Trophoblast cell (in vitro differentiated cells and primary cell): Measurements from ENCODE around the gene SLC25A10.

Source experiments
- DNase-seq, 2 donors: peaks; one replicate each; pipeline ENCODE4 v3.0.0-alpha.2; 2016
- H2AFZ ChIP-seq: 2 replicates; pipeline ENCODE4 v1.6.1; 2013; ENCODE audit warnings: low read length, moderate library complexity, mild to moderate bottlenecking; ENCODE audit not compliant: insufficient read depth, poor library complexity
- H2AK5ac ChIP-seq: 2 replicates; pipeline ENCODE4 v1.6.1; 2013; ENCODE audit warnings: mild to moderate bottlenecking, low read length
- H2BK120ac ChIP-seq: 2 replicates; pipeline ENCODE4 v1.6.1; 2013; ENCODE audit warnings: low read length, mild to moderate bottlenecking, moderate library complexity; ENCODE audit not compliant: insufficient read depth, poor library complexity
- H2BK12ac ChIP-seq: 2 replicates; pipeline ENCODE4 v1.6.1; 2013; ENCODE audit warnings: mild to moderate bottlenecking, low read length, moderate library complexity
- H2BK5ac ChIP-seq: 2 replicates; pipeline ENCODE4 v1.6.1; 2013; ENCODE audit warnings: low read length, low read depth, moderate library complexity, mild to moderate bottlenecking; ENCODE audit not compliant: poor library complexity
- H3K14ac ChIP-seq: 2 replicates; pipeline ENCODE4 v1.6.1; 2013; ENCODE audit warnings: mild to moderate bottlenecking, low read length
- H3K18ac ChIP-seq: 2 replicates; pipeline ENCODE4 v1.6.1; 2013; ENCODE audit warnings: mild to moderate bottlenecking, low read length
- H3K23ac ChIP-seq: 2 replicates; pipeline ENCODE4 v1.6.1; 2013; ENCODE audit warnings: low read length
- H3K27ac ChIP-seq: 2 replicates; pipeline ENCODE4 v1.5.1; 2013; ENCODE audit warnings: low read depth, mild to moderate bottlenecking, inconsistent platforms, low read length, moderate library complexity
- H3K27me3 ChIP-seq: 2 replicates; pipeline ENCODE4 v1.6.1; 2013; ENCODE audit warnings: inconsistent platforms, mild to moderate bottlenecking, low read length, moderate library complexity; ENCODE audit not compliant: insufficient read depth
- H3K36me3 ChIP-seq, 2 experiments: 1 replicate in 1 of 2; 2 replicates in 1 of 2; pipeline ENCODE4 v1.6.1; 2013; ENCODE audit warnings: low read length in 2 of 2, mild to moderate bottlenecking in 2 of 2, moderate library complexity in 1 of 2; ENCODE audit not compliant: insufficient read depth in 2 of 2, control insufficient read depth in 1 of 2
- H3K4ac ChIP-seq: 2 replicates; pipeline ENCODE4 v1.6.1; 2013; ENCODE audit warnings: low read depth, mild to moderate bottlenecking, low read length, moderate library complexity
- H3K4me1 ChIP-seq, 2 experiments: 1 replicate in 1 of 2; 2 replicates in 1 of 2; pipeline ENCODE4 v1.6.1; 2013; ENCODE audit warnings: low read length in 2 of 2, mild to moderate bottlenecking in 2 of 2, moderate library complexity in 1 of 2; ENCODE audit not compliant: insufficient read depth in 2 of 2, control insufficient read depth in 1 of 2
- H3K4me2 ChIP-seq: 2 replicates; pipeline ENCODE4 v1.6.1; 2013; ENCODE audit warnings: inconsistent platforms, mild to moderate bottlenecking, low read length, moderate library complexity
- H3K4me3 ChIP-seq: 2 replicates; pipeline ENCODE4 v1.5.1; 2013; ENCODE audit warnings: mild to moderate bottlenecking, low read depth, low read length, inconsistent platforms
- H3K79me1 ChIP-seq: one replicate; pipeline ENCODE4 v1.6.1; 2013; ENCODE audit warnings: low read length
- H3K79me2 ChIP-seq: 2 replicates; pipeline ENCODE4 v1.6.1; 2013; ENCODE audit warnings: low read length, mild to moderate bottlenecking; ENCODE audit not compliant: control insufficient read depth, insufficient read depth, poor library complexity
- H3K9ac ChIP-seq: 2 replicates; pipeline ENCODE4 v1.6.1; 2013; ENCODE audit warnings: mild to moderate bottlenecking, low read length
- H3K9me3 ChIP-seq: 2 replicates; pipeline ENCODE4 v1.6.1; 2013; ENCODE audit warnings: low read depth, mild to moderate bottlenecking, control low read depth, inconsistent platforms, low read length; ENCODE audit not compliant: insufficient read depth
- H4K12ac ChIP-seq: 2 replicates; pipeline ENCODE4 v1.6.1; 2013; ENCODE audit warnings: low read depth, mild to moderate bottlenecking, low read length, moderate library complexity
- H4K8ac ChIP-seq: 2 replicates; pipeline ENCODE4 v1.6.1; 2013; ENCODE audit warnings: low read depth, mild to moderate bottlenecking, low read length, moderate library complexity
- H4K91ac ChIP-seq: one replicate; pipeline ENCODE4 v1.6.1; 2013; ENCODE audit warnings: low read depth, mild to moderate bottlenecking, low read length, moderate library complexity
- WGBS: extraction: QIAGEN DNeasy Blood & Tissue Kit; methylation state at CpG from one replicate; pipeline ENCODE4 v1.1.7; 2013; ENCODE audit warnings: missing lambda C conversion rate; ENCODE audit not compliant: insufficient read length, insufficient coverage; ENCODE audit errors: extremely low coverage; 5-methylcytosine and 5-hydroxymethylcytosine counted together

The SLC25A10 gene

DNA sequence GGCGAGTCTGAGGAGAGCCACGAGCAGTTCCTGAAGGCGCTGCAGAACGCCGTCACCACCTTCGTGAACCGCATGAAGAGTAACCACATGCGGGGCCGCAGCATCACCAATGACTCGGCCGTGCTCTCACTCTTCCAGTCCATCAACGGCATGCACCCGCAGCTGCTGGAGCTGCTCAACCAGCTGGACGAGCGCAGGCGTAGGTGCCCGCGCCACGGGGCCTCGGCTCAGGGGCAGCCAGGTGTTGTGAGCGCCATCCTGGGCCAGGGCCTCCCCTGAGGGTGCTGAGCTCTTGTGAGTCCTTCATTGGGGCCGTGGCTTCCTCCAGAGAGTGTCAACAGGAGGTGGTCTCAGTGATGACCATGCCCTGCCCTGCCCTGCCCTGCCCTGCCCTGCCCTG lies 16.3 kb upstream of the SLC25A10 start:
- Histone ChIP-seq H4K12ac (no peak overlapping the region), H3K27me3 (no peaks in the 10 kb centered on the region), H3K27ac (no peak overlapping the region), H3K18ac (no peak overlapping the region), H3K79me2 (no peaks in the 10 kb centered on the region), H3K79me1 (no peaks in the 10 kb centered on the region), H2AFZ (no peak overlapping the region), H3K4me1 (no peaks in the 10 kb centered on the region), H4K91ac (no peak overlapping the region), H2BK5ac (no peak overlapping the region), H2AK5ac (no peak overlapping the region), H4K8ac (no peak overlapping the region), H2BK120ac (no peak overlapping the region), H3K4me2 (no peak overlapping the region), H3K14ac (no peak overlapping the region), H3K9me3 (no peaks in the 10 kb centered on the region), H2BK12ac (no peak overlapping the region), H3K4ac (no peak overlapping the region), H3K4me3 (no peak overlapping the region), H3K36me3 (peaks cover 83 to 89% of the 10 kb centered on the region in 2 experiments), H3K23ac (no peak overlapping the region), H3K9ac (no peak overlapping the region)
- peak; percentile 67 to 79 for DNase-seq
- WGBS = no CpG with 5 or more reads among the region's 22 CpGs

DNA sequence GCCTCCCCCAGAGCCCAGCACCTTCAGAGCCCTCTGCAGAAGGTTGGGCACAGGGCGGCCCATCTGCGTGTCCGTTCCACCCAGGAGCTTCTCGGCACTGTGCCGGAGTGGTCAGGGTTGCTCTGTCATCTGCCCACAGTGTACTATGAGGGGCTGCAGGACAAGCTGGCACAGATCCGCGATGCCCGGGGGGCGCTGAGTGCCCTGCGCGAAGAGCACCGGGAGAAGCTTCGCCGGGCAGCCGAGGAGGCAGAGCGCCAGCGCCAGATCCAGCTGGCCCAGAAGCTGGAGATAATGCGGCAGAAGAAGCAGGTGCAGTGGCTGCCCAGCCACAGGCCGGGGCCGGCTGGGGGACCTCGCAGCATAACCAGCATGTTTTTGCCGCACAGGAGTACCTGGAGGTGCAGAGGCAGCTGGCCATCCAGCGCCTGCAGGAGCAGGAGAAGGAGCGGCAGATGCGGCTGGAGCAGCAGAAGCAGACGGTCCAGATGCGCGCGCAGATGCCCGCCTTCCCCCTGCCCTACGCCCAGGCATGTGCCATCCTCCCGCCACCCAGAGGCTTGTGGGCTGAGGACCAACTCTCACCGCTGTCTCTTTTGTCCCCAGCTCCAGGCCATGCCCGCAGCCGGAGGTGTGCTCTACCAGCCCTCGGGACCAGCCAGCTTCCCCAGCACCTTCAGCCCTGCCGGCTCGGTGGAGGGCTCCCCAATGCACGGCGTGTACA lies 15.7 kb upstream of the SLC25A10 start:
- H3K4ac ChIP-seq = no peak overlapping the region
- H3K36me3 ChIP-seq = peaks cover 83 to 89% of the 10 kb centered on the region in 2 experiments
- no peak overlapping the region for H2AK5ac ChIP-seq
- H4K12ac ChIP-seq = no peak overlapping the region
- H3K27ac ChIP-seq = no peak overlapping the region
- H2AFZ ChIP-seq = no peak overlapping the region
- no peak overlapping the region for H2BK12ac ChIP-seq
- H3K4me3 ChIP-seq = no peak overlapping the region
- H2BK120ac ChIP-seq = no peak overlapping the region
- H2BK5ac ChIP-seq = no peak overlapping the region
- H3K9ac ChIP-seq = no peak overlapping the region
- no peak overlapping the region for H3K23ac ChIP-seq
- no peaks in the 10 kb centered on the region for H3K79me1 ChIP-seq
- peaks cover 0 to under 1% of the 10 kb centered on the region in 2 experiments for H3K4me1 ChIP-seq
- no peaks in the 10 kb centered on the region for H3K27me3 ChIP-seq
- no peak overlapping the region for H3K4me2 ChIP-seq
- H3K79me2 ChIP-seq = no peaks in the 10 kb centered on the region
- no peak for DNase-seq
- H3K9me3 ChIP-seq = no peaks in the 10 kb centered on the region
- no peak overlapping the region for H4K8ac ChIP-seq
- H4K91ac ChIP-seq = no peak overlapping the region
- H3K14ac ChIP-seq = no peak overlapping the region
- WGBS = no CpG with 5 or more reads among the region's 40 CpGs
- H3K18ac ChIP-seq = no peak overlapping the region

DNA sequence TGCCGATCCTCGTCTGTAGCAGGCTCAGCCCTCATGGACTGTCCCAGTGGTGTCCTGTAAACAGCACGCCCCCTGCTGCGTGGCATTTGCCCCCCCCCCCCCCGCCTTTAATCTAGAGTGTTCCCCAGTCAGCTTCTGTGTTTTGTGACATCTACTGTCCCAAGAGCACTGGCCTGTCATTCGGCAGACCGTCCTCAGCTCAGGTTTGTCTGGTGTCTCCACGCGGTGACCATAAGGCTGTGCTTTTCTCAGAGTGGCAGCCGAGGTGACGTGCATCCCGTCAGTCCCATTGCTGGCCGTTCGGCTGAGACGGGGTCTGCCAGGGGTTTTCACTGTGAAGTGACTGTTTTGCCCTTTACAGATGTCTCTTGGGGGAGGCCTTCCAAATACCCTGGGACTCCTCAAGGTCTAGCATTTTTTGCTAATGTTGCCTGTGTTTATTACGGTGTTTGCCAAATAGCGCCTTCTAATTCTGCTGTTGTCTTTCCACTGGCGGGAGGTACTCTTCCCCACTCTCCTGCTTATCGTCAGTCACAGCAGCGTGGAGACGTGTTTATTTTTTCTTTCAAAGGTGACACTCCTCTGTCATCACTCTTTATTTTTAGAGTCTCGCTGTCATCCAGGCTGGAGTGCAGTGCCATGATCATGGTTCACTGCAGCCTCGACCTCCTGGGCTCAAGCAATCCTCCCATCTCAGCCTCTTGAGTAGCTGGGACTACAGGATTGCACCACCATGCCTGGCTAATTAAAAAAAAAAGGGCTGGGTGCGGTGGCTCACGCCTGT lies 14.6 kb upstream of the SLC25A10 start:
- H4K8ac ChIP-seq = no peak overlapping the region
- no peak overlapping the region for H2BK120ac ChIP-seq
- H3K4ac ChIP-seq = no peak overlapping the region
- no peak overlapping the region for H4K91ac ChIP-seq
- H3K9me3 ChIP-seq = no peaks in the 10 kb centered on the region
- H2BK5ac ChIP-seq = no peak overlapping the region
- no peak overlapping the region for H3K14ac ChIP-seq
- H3K79me1 ChIP-seq = peaks cover under 1% of the 10 kb centered on the region
- H3K27ac ChIP-seq = no peak overlapping the region
- H3K4me1 ChIP-seq = peaks cover 7 to 9% of the 10 kb centered on the region in 2 experiments
- no peak overlapping the region for H3K9ac ChIP-seq
- peaks cover 4% of the 10 kb centered on the region for H3K79me2 ChIP-seq
- no peak overlapping the region for H4K12ac ChIP-seq
- no peaks in the 10 kb centered on the region for H3K27me3 ChIP-seq
- DNase-seq = no peak
- H2AFZ ChIP-seq = no peak overlapping the region
- H3K18ac ChIP-seq = no peak overlapping the region
- H3K23ac ChIP-seq = no peak overlapping the region
- no peak overlapping the region for H3K4me2 ChIP-seq
- H2AK5ac ChIP-seq = no peak overlapping the region
- H3K4me3 ChIP-seq = no peak overlapping the region
- peaks cover 79 to 84% of the 10 kb centered on the region in 2 experiments for H3K36me3 ChIP-seq
- H2BK12ac ChIP-seq = no peak overlapping the region
- no CpG with 5 or more reads among the region's 25 CpGs for WGBS

DNA sequence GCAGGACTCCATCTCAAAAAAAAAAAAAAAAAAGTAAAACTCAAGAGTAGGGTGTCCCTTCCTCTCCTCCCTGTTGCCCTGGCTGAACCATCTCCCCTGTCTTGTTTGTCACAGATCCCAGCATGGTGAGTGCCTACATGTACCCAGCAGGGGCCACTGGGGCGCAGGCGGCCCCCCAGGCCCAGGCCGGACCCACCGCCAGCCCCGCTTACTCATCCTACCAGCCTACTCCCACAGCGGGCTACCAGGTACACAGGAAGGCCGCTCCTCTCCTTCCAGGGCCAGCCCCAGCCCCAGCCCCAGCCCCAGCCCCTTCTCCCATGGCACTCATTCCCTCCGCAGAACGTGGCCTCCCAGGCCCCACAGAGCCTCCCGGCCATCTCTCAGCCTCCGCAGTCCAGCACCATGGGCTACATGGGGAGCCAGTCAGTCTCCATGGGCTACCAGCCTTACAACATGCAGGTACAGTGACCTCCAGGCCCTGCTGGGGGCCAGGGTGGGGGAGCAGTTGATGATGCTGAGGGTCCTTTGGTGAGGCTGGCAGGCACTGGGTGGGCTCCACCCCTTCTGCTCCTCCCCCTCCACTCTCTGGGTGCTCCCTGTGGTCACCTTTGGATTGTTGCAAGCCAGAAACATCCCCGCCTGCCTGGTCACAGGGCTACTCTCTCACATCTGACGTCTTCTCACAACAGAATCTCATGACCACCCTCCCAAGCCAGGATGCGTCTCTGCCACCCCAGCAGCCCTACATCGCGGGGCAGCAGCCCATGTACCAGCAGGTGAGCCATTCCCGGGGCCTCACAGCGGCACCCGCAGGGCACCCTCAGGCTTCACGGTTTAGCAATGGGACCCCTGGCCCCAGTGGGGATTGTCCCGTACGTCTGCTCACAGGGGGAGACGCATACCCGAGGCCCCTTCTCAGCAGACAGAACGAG lies 11.5 kb upstream of the SLC25A10 start:
- Histone ChIP-seq H2AFZ (no peak overlapping the region), H3K4me3 (no peak overlapping the region), H3K36me3 (peaks cover 61% of the 10 kb centered on the region in 2 experiments), H2BK120ac (no peak overlapping the region), H2AK5ac (no peak overlapping the region), H3K9ac (no peak overlapping the region), H3K23ac (no peak overlapping the region), H3K79me1 (peaks cover 12% of the 10 kb centered on the region), H4K8ac (no peak overlapping the region), H3K9me3 (no peaks in the 10 kb centered on the region), H4K12ac (no peak overlapping the region), H3K27ac (no peak overlapping the region), H3K79me2 (peaks cover 18% of the 10 kb centered on the region), H3K18ac (no peak overlapping the region), H3K4me1 (peaks cover 15 to 16% of the 10 kb centered on the region in 2 experiments), H3K4ac (no peak overlapping the region), H3K27me3 (no peaks in the 10 kb centered on the region), H3K14ac (no peak overlapping the region), H2BK12ac (no peak overlapping the region), H2BK5ac (no peak overlapping the region), H3K4me2 (no peak overlapping the region), H4K91ac (no peak overlapping the region)
- no CpG with 5 or more reads among the region's 25 CpGs for WGBS
- DNase-seq = no peak
